GM19452 (cell line): Measurements from ENCODE around the gene SERP1.
A peak's percentile ranks its signal among the peaks of the same experiment; 100 is the strongest.

Experiments used
- ATAC-seq: cut with Tn5 transposase; IDR thresholded peaks from one replicate; pipeline ENCODE4 v1.9.1; 2021; ENCODE audit not compliant: unreplicated experiment

SERP1 gene

GRCh38 chr3:150546226-150547044 is at the start of gene SERP1, which contains the start of gene EIF2A:
Gene SERP1, minus strand, starts transcription at chr3:150546496. Its CDS starts 361 bp downstream, at chr3:150546135.
Gene EIF2A, plus strand, starts transcription at chr3:150546787. Its CDS starts 16 bp downstream, at chr3:150546803.
- peak; percentile 92 for ATAC-seq

GRCh38 chr3:150594150-150594549 is 47.9 kb upstream of the SERP1 start:
- no peak for ATAC-seq

- no peak for ATAC-seq
Measured at GRCh38 chr3:150589759-150590158, 43.5 kb upstream of the SERP1 start.

- no peak for ATAC-seq
Measured at GRCh38 chr3:150588027-150588830, 41.9 kb upstream of the SERP1 start.

GRCh38 chr3:150583028-150583427 is 36.7 kb upstream of the SERP1 start:
- ATAC-seq = peak; percentile 45

- peak; percentile 69 for ATAC-seq
Measured at GRCh38 chr3:150582620-150583019, 36.3 kb upstream of the SERP1 start.

- no peak for ATAC-seq
Measured at GRCh38 chr3:150581174-150581573, 34.9 kb upstream of the SERP1 start.

GRCh38 chr3:150577855-150578254 is 31.6 kb upstream of the SERP1 start:
- ATAC-seq = no peak

- no peak for ATAC-seq
Measured at GRCh38 chr3:150567328-150567727, 21.0 kb upstream of the SERP1 start.

GRCh38 chr3:150564243-150564642 is 17.9 kb upstream of the SERP1 start:
- no peak for ATAC-seq

GRCh38 chr3:150557725-150558124 is 11.4 kb upstream of the SERP1 start:
- no peak for ATAC-seq

GRCh38 chr3:150556792-150557191 is 10.5 kb upstream of the SERP1 start:
- no peak for ATAC-seq

- no peak for ATAC-seq
Measured at GRCh38 chr3:150555859-150556436, 9.7 kb upstream of the SERP1 start.

- no peak for ATAC-seq
Measured at GRCh38 chr3:150547045-150547741, 897 bp upstream of the SERP1 start.

GRCh38 chr3:150545419-150546225 is 674 bp downstream of the SERP1 start:
- no peak for ATAC-seq

- no peak for ATAC-seq
Measured at GRCh38 chr3:150544726-150545125, 1.6 kb downstream of the SERP1 start.

GRCh38 chr3:150544041-150544440 is 2.3 kb downstream of the SERP1 start:
- ATAC-seq = no peak

GRCh38 chr3:150543531-150543930 is 2.8 kb downstream of the SERP1 start:
- ATAC-seq = no peak

- no peak for ATAC-seq
Measured at GRCh38 chr3:150543128-150543527, 3.2 kb downstream of the SERP1 start.

GRCh38 chr3:150540991-150541390 is 5.3 kb downstream of the SERP1 start:
- no peak for ATAC-seq
